ENCODE measurements around the gene AOX1.
"Not testable (repeated sequence)": the region's sequence is repeated elsewhere in the genome, so short reads cannot be mapped to it uniquely, and the experiment has no call there.

AOX1 gene

DNA sequence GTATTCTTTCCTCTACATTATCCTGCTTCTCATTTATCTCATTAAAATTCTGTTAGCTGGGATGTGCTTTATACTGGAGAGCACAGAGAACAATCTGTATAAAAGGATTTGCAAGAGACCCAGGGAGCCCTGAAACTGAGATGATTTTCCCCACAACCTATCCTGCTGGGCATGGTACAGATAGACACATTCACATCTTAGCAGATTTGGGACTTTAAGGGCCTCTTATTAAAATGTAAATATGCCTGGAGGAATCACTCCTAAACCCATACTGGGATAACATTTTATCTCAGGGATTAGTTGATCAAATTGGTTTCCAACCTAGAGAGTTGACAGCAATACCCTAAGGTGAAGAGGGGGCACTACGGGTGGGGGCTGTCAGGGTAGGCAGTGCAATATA lies 45.5 kb downstream of the AOX1 start:
- DNase-seq: no peak

DNA sequence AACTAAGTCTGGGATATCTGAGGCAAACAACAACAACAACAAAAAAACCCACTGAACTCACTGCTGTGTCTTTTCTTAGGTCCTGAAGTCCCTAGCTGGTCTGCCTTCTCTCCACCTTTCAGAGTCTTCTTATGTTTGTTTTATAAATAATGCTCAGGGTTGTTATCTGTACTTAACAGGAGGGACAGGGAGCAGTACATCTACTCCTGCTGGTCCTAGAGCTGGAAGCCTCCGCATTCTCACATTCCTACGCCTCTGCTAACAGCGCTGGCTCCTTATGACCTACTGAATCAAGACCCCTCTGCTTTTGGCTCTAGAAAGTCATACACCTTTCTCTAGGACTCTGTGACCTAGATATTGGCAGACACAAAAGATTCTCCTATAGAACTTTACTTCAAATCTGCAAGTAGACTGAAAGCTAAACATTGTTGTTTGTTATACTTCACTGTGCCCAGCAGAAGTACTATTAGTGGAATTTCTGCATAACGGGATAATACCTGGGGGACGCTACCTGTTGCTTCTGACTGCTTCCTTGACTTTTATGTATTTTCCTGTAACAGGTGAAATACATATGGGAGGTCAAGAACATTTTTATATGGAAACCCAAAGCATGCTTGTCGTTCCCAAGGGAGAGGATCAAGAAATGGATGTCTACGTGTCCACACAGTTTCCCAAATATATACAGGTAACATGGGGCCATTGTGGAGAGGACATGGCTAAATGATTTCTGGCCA lies 48.6 kb downstream of the AOX1 start:
- no peak for DNase-seq

DNA sequence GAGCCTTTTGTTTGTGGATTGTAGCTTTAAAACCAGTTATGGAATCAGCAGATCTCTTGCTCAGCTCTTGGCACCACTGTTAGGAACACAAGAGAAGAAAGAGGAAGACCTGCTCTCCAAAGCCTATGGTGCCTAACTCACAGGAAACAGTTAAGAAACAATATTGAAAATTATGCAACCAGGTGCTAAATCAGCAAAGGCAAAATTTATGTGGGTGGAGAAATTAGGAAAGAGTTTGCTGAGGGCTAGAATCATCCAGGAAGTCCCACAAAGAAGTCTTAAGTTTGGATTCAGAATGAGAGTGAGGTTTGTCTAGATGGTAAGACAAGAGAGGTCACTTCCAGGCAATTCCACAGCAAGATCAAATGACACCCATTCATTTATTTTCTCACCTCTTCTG lies 49.4 kb downstream of the AOX1 start:
- no peak for DNase-seq

DNA sequence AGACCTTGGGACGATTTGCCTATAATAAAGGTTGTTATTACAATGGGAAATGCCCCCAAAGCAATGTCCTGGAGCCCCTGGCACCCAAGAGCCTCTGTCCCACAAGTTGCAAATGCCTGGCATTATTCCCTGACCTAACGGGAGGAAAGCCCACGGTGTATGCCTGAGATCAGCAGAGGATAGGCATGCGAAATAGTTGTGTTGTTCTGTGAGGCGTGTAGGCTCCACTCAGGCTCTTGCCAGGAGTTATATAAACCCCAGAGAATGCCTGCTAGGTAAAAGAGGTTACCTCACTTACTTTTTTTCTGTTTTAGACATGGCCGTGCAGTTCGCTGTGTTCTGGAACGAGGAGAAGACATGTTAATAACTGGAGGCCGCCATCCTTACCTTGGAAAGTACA lies 52.1 kb downstream of the AOX1 start:
- no peak for DNase-seq

DNA sequence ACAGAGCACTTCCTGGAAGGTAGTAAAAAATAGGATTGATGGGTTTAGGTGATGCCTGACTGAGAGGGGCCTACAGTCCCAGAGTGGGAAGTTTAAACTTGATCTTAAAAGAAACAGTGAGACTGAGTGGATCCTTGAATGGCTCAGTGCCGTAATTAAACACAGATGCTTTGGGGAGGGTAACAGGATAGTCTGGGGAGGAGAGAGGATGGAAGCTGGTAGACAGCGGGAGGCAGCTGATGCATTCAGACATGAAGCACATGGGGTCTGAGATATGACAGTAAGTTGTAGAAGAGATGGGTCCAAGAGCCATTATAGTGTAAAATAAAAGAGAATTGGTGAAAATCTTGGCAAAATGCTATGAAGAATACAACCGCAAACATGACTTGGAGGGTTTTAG lies 54.4 kb downstream of the AOX1 start:
- no peak for DNase-seq

DNA sequence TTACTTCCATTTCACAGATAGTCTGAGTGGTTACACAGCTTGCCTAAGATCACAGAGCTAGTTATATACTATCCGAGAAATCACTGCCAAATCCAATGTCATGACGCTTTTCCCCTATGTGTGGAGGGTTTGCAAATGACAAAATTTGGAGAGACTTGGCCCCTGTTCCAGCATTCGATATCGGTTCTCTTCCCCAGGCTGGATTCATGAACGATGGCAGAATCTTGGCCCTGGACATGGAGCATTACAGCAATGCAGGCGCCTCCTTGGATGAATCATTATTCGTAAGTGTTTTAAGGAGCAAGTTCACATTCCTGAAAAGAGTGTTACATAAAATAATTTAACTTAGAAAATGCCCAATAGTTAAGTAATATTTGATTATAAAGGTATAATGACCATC lies 55.1 kb downstream of the AOX1 start:
- no peak for DNase-seq

DNA sequence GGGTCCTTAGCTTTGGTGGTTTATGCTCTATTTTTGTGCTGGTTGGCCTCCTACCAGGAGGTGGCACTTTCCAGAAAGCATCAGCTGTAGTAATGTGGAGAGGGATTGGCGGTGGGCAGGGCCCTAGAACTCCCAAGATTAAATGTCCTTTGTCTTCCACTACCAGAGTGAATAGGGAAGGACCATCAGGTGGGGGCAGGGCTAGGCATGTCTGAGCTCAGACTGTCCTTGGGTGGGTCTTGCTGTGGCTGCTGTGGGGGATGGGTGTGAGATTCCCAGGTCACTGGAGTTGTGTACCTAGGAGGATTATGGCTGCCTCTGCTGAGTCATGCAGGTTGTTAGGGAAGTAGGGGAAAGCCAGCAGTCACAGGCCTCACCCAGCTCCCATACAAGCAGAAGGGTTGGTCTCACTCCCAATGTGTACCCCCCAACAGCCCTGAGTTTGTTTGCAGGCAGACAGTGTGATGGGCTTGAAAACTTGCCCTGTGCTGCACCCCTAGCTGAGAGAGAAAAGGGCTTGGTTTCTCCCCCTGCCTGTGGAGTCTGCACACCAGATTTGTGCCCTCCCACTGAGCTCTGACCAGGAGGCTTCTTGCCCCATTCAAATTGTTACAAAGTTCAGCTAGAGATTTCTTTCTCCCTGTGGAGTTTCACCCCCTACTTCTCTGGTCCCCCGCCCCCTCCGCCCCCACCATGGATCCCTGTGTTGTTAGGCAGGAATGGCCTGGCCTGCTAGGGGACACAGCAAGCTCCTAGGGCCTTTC lies 62.9 kb downstream of the AOX1 start:
- DNase-seq: not testable (repeated sequence)

DNA sequence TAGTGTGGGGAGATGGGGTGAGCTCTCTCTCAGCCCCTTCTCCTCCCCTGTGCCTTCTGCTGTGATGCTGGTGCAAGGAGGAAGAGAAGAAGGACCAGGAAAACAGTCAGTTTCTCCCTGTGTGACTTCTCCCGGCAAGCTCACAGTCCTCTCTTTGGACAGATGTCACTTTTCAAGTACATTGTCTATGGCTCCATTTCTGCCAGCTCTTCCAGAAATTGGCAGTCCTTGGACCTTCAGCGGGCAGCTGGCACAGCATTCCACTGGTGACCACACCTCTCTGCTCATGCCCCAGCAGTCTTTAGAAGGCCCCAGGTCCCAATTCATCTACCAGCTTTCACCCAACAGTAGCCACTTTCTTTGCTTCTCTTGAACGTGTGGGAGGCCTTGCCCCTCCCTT lies 63.9 kb downstream of the AOX1 start:
- DNase-seq: no peak

DNA sequence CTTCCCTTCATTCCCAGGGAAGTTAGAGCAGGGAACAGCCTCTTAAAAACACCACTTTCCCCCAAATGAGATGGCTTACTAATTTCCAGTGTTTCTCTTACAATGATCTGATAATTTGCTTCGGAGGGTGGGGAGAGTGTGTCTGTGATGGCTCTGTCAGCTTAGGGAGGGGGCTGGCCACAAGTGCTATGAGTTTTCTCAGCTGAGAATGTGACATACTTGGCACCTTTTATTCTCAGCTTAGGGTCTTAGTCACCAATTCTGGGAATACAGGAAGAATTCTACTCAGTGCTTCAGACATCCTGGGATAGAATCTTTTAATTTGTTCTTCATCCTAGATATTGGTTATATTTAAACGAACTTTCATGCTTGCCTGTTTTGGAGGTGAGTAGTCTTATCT lies 64.4 kb downstream of the AOX1 start:
- no peak for DNase-seq

DNA sequence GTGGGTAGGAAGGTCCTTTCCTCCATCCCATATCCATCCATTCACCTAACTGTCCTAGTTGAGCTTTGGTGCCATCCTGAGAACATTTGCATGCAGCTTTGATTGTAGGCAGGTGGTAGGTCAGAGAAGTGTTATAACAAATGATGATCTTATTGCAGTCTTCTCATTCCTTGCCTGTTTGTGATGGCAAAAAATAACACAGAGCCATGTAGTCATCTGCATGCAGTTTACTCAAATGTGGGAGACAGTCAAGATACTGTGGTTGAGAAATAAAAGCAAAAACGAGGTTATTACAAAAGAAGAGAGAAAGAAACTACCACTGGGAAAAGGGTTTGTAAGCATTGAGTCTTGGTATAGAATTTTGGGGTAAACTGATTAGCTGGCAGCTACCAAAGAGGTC lies 66.3 kb downstream of the AOX1 start:
- no peak for DNase-seq

DNA sequence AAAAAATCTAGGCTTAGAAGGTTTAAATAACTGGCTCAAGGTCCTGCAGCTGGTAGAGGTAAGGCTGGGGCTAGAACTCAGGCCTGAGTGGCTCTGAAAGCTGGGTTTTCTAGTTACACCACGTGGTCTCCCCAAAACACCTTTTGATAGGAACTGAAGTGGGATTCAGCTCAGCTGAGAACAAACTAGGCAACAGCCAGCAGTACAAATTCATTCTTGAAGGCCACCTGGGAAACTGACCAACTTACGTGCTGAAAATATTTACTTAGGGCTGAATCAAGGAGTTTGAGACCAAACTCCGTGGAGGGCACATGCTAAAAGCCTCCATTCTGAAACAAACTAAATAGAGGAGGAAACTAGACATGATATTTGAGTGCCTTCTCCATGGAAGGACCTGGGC lies 67.2 kb downstream of the AOX1 start:
- no peak for DNase-seq

DNA sequence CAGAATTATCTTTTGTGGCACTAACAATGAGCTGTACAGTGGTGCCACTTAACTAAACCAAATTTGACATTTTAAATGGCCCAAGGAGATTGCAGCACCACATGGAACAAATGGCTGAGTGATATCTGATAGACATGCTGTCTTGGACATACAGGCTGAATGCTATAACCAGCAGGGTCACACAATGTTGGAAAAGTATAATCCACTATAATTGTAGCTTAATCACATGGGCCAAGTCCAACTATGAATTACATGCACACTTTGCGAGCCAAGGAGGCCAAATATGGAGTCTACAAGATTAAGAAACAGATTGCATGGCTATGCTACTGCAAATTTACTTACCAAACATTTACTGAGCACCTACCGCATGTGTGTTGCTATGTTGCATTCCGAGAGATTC lies 69.0 kb downstream of the AOX1 start:
- no peak for DNase-seq

DNA sequence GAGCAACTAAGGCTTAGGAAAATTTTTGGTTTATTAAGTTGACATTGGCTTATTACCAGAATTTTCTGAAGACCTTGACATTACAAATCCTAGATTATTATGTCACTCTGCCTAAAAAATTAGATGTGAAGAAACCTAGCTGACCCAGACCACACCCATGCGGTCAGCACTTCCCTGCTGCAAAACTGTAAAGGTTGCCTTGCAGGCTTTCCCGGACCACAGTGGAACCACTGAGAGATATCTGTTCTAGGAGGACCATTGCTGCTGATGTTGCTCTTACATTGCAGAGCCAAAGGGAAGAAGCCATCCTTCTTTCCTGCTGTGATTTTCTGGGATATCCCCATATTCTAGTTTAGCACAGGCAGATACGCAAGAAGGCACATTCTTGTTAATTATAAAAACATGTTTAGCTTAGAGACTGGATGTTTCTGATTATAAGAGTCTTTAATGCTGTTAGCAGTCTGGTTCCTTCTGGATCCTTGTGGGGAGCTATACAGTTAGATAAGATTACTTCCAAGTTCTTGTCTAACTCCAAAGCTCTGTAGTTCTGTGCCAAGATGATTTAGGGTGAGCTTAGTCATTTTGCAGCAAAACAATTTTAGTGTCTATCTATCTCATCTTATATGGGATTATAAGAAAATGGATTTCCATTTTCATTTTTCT lies 70.2 kb downstream of the AOX1 start:
- DNase-seq: no peak

DNA sequence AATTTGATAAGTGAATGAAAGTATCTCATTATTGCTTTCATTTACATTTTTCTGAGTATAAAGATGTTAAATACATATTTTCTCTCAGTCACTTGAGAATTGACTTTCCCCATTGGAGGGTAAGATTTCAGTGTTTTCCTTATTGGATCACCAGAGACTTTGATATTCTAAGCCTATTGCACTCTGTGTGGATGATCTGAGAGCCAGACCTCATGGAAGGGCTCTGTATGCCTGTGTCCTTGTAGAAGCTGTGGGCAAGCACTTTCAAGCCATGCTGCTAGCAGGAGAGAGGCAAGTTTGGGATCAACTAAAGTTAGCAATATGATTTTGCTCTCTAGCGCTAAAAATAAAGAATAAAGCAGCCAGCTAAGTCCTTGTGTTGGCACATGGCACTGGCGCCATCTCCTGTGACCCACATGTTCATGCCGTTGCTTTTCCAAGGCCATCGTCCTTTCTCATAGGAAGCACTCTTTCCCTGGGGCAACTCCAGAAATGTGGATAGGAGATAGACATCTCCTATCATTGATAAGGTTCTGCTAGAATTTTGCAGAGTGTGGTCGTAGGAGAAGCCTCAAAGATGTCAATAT lies 72.6 kb downstream of the AOX1 start:
- no peak for DNase-seq

DNA sequence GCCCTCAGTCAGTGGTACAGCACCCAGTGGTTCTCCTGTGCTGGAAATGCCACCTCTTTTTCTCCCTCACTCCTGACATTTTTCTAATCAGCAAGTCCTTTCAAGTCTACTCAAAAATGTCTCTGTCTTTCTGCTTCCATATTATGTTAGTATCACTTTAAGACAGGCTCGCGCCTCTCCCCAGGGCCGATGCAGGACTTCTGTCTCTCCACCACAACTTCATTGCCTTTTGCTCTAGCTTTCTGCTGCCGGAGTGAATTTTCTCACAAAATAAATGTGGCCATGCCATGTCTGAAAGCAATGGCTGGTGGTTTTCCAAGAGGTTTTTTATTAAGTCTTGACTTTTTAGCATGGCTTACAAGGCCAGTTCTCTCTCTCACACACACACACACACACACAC lies 73.6 kb downstream of the AOX1 start:
- DNase-seq: no peak

DNA sequence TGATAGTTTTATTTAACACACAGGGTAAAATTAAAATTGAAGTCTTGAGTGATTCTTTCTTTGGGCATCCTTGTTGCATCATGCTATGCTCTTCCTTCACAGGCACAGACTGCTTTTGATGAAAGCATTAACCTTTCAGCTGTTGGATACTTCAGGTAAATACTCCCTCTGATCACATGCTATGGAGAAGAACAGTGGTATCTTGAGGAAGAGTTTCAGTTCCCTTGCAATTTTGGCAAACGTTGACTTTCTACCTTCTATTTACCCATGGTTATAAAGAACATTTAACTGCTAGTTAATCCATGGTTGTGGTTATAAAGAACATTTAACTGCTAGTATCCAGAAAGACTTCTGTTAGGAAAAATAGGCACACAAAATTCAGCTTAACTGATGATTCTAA lies 75.7 kb downstream of the AOX1 start:
- no peak for DNase-seq

DNA sequence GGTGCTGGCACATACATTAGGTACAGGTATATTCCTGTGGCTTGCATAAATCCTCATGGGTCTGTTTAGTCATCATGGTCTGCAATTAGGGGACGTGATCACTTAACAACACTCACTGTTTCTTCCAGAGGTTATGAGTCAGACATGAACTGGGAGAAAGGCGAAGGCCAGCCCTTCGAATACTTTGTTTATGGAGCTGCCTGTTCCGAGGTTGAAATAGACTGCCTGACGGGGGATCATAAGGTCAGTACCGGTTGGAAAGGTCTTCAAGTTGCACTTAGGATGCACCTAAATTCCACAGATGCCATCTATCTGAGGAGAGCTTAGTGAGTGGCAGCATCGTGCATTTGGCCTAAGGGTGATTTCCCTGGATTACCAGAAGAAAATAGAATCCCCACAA lies 76.9 kb downstream of the AOX1 start:
- no peak for DNase-seq

DNA sequence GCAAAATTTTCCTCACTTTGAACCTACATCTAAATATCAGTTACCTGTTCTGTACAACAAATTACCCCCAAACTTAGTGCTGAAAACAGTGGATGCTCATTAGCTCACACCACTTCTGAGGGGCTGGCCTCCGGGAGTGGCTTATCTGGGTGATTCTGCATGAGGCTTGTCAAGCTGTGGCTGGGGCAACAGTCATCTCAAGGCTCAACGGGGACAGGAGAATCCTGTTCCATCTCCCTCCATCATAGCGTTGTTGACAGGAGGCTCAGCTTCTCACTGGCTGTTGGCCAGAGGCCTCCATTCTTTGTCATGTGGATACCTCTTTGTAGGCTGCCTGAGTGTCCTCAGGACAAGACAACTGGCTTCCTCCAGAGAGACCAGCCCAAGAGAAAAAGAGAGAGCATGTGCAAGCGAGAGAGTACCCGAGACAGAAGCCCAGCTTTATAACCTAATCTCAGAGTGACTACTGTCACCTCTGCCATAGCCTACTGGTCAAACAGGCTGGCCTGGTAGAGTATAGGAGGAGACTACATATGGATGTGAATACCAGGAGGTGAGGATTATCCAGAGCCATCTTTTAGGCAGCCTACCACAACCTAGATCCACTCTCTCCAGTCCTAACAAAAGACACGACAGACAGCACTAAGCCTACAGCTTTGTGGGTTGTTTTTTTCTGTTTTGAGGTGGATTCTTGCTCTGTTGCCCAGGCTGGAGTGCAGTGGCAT lies 79.1 kb downstream of the AOX1 start:
- DNase-seq: no peak

DNA sequence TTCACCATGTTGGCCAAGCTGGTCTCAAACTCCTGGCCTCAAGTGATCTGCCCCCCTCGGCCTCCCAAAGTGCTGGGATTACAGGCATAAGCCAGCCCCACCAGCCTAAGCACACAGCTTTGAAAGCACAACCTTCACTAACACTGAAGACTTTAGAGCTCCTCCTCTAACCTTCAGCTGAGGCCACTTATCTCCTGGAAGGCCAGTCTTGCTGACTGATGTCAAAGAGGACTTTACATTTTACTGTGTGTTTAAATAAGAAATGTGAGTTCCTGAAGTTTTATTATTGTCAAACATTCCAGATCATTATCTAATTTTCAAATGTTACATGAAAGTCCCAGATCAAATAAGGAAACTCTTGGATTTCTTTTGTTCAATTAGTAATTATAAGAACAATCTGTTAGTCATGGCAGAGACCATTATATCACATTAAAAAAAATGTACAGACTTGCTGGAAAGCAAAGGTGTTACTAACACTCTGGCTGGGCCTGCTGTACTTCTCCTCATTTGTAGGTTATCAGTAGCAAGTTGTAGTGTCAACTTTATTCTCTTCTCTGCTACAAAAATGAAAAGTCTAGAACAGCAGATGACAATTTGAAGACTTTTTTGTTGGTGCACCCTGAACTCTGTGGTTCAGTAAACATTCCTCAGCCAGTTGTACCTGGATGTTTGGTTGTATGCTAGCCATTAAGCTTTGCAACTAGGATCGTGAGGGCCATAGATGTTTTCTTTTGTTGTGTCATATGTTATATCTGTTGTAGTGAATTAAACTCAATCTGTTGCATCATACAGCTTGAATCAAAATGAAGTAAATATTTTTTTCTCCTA lies 80.0 kb downstream of the AOX1 start:
- no peak for DNase-seq

DNA sequence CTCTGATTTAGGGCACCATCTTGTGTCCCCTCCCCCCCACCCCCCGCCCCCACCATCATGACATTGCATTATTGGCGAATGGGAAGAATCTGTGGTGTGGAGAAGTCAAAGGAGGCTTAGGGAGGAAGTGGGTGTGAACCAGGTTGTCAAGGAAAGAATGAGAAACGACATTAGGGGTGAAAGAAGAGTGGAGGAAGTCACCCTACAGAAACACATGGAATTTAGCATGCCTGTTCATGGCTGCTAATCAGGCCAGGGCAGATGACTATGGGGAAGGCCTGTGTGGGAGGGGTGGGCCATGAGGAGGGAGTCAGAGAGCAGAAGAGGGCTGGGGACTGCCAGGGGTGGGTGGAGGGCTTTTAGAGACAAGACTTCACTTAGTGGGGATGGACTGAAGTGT lies 81.6 kb downstream of the AOX1 start:
- DNase-seq: no peak

DNA sequence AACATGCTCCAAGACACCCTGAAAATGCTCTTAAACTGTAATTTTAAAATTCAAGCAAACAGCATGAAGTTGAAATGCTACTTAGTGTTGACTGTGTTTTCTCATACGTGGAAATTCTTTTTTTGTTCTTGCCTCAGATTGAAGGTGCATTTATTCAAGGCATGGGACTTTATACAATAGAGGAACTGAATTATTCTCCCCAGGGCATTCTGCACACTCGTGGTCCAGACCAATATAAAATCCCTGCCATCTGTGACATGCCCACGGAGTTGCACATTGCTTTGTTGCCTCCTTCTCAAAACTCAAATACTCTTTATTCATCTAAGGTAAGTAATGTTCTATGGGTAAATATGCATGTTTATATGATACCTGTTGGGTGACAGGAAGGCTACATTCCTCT lies 82.7 kb downstream of the AOX1 start:
- no peak for DNase-seq

DNA sequence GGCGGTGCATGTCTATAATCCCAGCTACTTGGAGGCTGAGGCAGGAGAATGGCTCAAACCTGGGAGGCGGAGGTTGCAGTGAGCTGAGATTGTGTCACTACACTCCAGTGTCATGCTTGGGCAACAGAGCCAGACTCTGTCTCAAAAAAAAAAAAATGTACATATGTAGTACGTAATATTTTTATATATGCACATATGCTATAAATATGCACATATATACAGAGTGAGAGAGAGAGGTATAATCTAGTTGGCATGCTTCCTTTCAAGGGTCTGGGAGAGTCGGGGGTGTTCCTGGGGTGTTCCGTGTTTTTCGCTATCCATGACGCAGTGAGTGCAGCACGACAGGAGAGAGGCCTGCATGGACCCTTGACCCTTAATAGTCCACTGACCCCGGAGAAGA lies 83.5 kb downstream of the AOX1 start:
- no peak for DNase-seq
